DND-41 (cell line): ENCODE measurements around the gene ACTR2.

Experiments
- ATAC-seq: fragments of 200-7000 bp; cut with Tn5 transposase; 3 replicates; pipeline ENCODE4 v1.9.1; 2021; ENCODE audit warnings: low read depth; ENCODE audit not compliant: insufficient read depth
- DNase-seq: peaks from one replicate; pipeline ENCODE4 v3.0.0-alpha.2; 2020
- H2AFZ ChIP-seq: 2 replicates; pipeline ENCODE4 v1.6.0; 2012; ENCODE audit warnings: low read depth, low read length
- H3K27ac ChIP-seq: 2 replicates; pipeline ENCODE4 v1.5.1; 2012; ENCODE audit warnings: low read length, inconsistent platforms
- H3K27me3 ChIP-seq: fragments of 200-600 bp; sonication (generic); 2 replicates; pipeline ENCODE4 v1.6.0; 2012; ENCODE audit warnings: low read length, mild to moderate bottlenecking, inconsistent platforms; ENCODE audit not compliant: insufficient read depth, poor library complexity
- H3K36me3 ChIP-seq: 2 replicates; pipeline ENCODE4 v1.5.1; 2012; ENCODE audit warnings: low read length, inconsistent platforms; ENCODE audit not compliant: insufficient read depth
- H3K4me1 ChIP-seq: 2 replicates; pipeline ENCODE4 v1.5.1; 2012; ENCODE audit warnings: mild to moderate bottlenecking, low read length; ENCODE audit not compliant: insufficient read depth
- H3K4me2 ChIP-seq: 2 replicates; pipeline ENCODE4 v1.6.0; 2012; ENCODE audit warnings: mild to moderate bottlenecking, moderate library complexity, low read length, inconsistent platforms; ENCODE audit not compliant: insufficient read depth
- H3K4me3 ChIP-seq, 2 experiments: fragments of 200-600 bp in 1 of 2; shearing (Covaris generic) in 1 of 2; 2 replicates each; pipeline ENCODE4 v1.5.1; 2012 to 2016; ENCODE audit warnings: inconsistent platforms in 2 of 2, low read length in 2 of 2, mild to moderate bottlenecking in 2 of 2, low read depth in 1 of 2, moderate library complexity in 1 of 2
- H3K79me2 ChIP-seq: 2 replicates; pipeline ENCODE4 v1.6.0; 2012; ENCODE audit warnings: low read length, inconsistent platforms; ENCODE audit not compliant: insufficient read depth
- H3K9ac ChIP-seq: 2 replicates; pipeline ENCODE4 v1.6.0; 2012; ENCODE audit warnings: low read depth, mild to moderate bottlenecking, inconsistent platforms, low read length, moderate library complexity
- H3K9me3 ChIP-seq: 2 replicates; pipeline ENCODE4 v1.5.1; 2012; ENCODE audit warnings: low read length, moderate library complexity, mild to moderate bottlenecking, inconsistent platforms; ENCODE audit not compliant: insufficient read depth, severe bottlenecking
- H4K20me1 ChIP-seq: 2 replicates; pipeline ENCODE4 v1.6.0; 2012; ENCODE audit warnings: low read length; ENCODE audit not compliant: insufficient read depth
- CTCF ChIP-seq: IDR thresholded peaks from 2 replicates; pipeline ENCODE4 v1.5.1; 2012; ENCODE audit warnings: borderline replicate concordance, low read length, moderate library complexity, mild to moderate bottlenecking; ENCODE audit not compliant: poor library complexity, severe bottlenecking; ENCODE audit errors: extremely low read depth
- EZH2 ChIP-seq: IDR thresholded peaks from 3 replicates; pipeline ENCODE4 v1.6.1; 2012; ENCODE audit warnings: borderline replicate concordance, low read depth, mild to moderate bottlenecking, moderate library complexity, low read length, inconsistent platforms; ENCODE audit not compliant: severe bottlenecking

ACTR2 gene

DNA sequence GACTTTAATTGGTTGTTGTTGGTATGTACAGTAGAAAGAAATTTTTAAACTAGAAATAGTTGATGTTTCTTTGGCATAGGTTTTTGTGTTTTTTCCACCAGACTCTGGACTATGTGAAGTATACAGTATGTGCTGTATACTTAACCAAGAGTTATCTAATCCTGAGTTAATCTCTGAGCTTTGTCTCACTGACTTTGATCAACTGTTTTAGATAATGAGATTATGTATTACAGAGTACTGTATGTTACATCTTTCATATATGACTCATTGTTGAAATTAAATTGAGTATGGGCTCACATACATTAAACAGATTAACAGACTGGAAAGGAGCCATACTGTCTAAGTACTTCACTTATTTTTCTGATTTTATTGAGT is 38.0 kb downstream of the ACTR2 start:
- Histone ChIP-seq H3K36me3 (peaks cover 69% of the 10 kb centered on the region), H2AFZ (no peak overlapping the region), H3K4me2 (no peak overlapping the region), H3K79me2 (peaks cover 18% of the 10 kb centered on the region), H3K4me3 (no peak overlapping the region), H3K4me1 (no peaks in the 10 kb centered on the region), H4K20me1 (peaks cover 16% of the 10 kb centered on the region; the same call in 1 of the 2 replicates), H3K9me3 (no peaks in the 10 kb centered on the region), H3K27ac (no peak overlapping the region), H3K27me3 (no peaks in the 10 kb centered on the region), H3K9ac (no peak overlapping the region)
- no peak for ATAC-seq
- DNase-seq = no peak
- TF ChIP-seq EZH2 = no peak

- H3K79me2 ChIP-seq = peaks cover 10% of the 10 kb centered on the region
- H2AFZ ChIP-seq = no peak overlapping the region
- H4K20me1 ChIP-seq = peaks cover 9% of the 10 kb centered on the region; the same call in 1 of the 2 replicates
- no peak for TF ChIP-seq EZH2
- no peak for TF ChIP-seq CTCF
- no peak overlapping the region for H3K4me2 ChIP-seq
- H3K4me1 ChIP-seq = no peaks in the 10 kb centered on the region
- no peak overlapping the region for H3K27ac ChIP-seq
- no peak overlapping the region for H3K4me3 ChIP-seq
- no peak overlapping the region for H3K9ac ChIP-seq
- H3K9me3 ChIP-seq = no peaks in the 10 kb centered on the region
- peaks cover 67% of the 10 kb centered on the region for H3K36me3 ChIP-seq
- H3K27me3 ChIP-seq = no peaks in the 10 kb centered on the region
- DNase-seq (no peak), ATAC-seq (no peak)
Observed at GRCh38 chr2:65267008-65267407, 39.4 kb downstream of the ACTR2 start.

DNA sequence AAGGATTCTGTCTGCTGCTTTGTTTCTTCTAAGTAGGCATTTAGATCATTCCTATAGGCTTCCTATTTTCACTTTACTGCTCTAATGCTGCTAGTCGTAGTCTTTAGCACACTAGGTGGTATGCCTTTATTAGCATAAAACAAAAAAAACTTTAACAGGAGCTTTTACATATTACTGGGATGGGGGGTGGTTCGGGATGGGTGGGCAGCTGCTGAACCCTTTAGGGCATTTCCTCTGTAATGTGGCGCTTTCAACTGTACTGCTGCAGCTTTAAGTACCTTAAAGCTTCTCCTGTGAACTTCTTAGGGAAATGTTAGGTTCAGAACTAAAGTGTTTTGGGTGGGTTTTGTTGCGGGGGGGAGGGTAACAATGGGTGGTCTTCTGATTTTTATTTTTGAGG is 41.3 kb downstream of the ACTR2 start:
- Histone ChIP-seq H3K79me2 (peaks cover 4% of the 10 kb centered on the region; the same call in 1 of the 2 replicates), H3K9ac (no peak overlapping the region), H3K4me1 (no peaks in the 10 kb centered on the region), H3K27me3 (no peaks in the 10 kb centered on the region), H2AFZ (no peak overlapping the region), H4K20me1 (peaks cover 9% of the 10 kb centered on the region; the same call in 1 of the 2 replicates), H3K4me2 (no peak overlapping the region), H3K4me3 (no peak overlapping the region), H3K27ac (no peak overlapping the region), H3K9me3 (no peaks in the 10 kb centered on the region), H3K36me3 (peaks cover 71% of the 10 kb centered on the region)
- TF ChIP-seq CTCF = no peak
- TF ChIP-seq EZH2 = no peak
- DNase-seq (no peak), ATAC-seq (no peak)

GRCh38 chr2:65273344-65273743 is 45.7 kb downstream of the ACTR2 start:
- Histone ChIP-seq H3K79me2 (no peaks in the 10 kb centered on the region), H3K9ac (no peak overlapping the region), H3K9me3 (no peaks in the 10 kb centered on the region), H3K36me3 (peaks cover 30% of the 10 kb centered on the region), H2AFZ (no peak overlapping the region), H3K4me1 (peaks cover 5% of the 10 kb centered on the region), H4K20me1 (no peaks in the 10 kb centered on the region), H3K4me2 (no peak overlapping the region), H3K27ac (no peak overlapping the region), H3K4me3 (no peak overlapping the region), H3K27me3 (no peaks in the 10 kb centered on the region)
- ATAC-seq (no peak), DNase-seq (no peak)
- no peak for TF ChIP-seq CTCF
- no peak for TF ChIP-seq EZH2
